Neuronal stem cell (in vitro differentiated cells): Measurements from ENCODE around the gene CDKN3. TPM values are rescaled to one million over a fixed set of nuclear protein-coding genes. Genes with fewer than 3 reads are reported as not detected.

Experiments
- DNase-seq: peaks from one replicate; pipeline ENCODE4 v3.0.0-alpha.2; 2013; ENCODE audit warnings: low spot score
- H2AFZ ChIP-seq: one replicate; pipeline ENCODE4 v1.6.1; 2013; ENCODE audit warnings: mild to moderate bottlenecking, low read length, inconsistent platforms
- H2AK5ac ChIP-seq: 2 replicates; pipeline ENCODE4 v1.6.1; 2013; ENCODE audit warnings: low read depth, mild to moderate bottlenecking, inconsistent platforms, low read length, moderate library complexity, mixed read lengths
- H2BK120ac ChIP-seq: 2 replicates; pipeline ENCODE4 v1.6.1; 2013; ENCODE audit warnings: low read depth, mild to moderate bottlenecking, inconsistent platforms, low read length, moderate library complexity, mixed read lengths
- H2BK12ac ChIP-seq: one replicate; pipeline ENCODE4 v1.6.1; 2013; ENCODE audit warnings: low read length, inconsistent platforms
- H2BK15ac ChIP-seq: 2 replicates; pipeline ENCODE4 v1.6.1; 2013; ENCODE audit warnings: mild to moderate bottlenecking, low read length, inconsistent platforms, mixed read lengths
- H2BK5ac ChIP-seq: one replicate; pipeline ENCODE4 v1.6.1; 2013; ENCODE audit warnings: inconsistent platforms, mild to moderate bottlenecking, low read length, moderate library complexity
- H3K14ac ChIP-seq: one replicate; pipeline ENCODE4 v1.6.1; 2013; ENCODE audit warnings: low read length, inconsistent platforms
- H3K18ac ChIP-seq: 2 replicates; pipeline ENCODE4 v1.6.1; 2013; ENCODE audit warnings: low read length, inconsistent platforms
- H3K23ac ChIP-seq: 2 replicates; pipeline ENCODE4 v1.6.1; 2013; ENCODE audit warnings: low read depth, mild to moderate bottlenecking, mixed read lengths, low read length, inconsistent platforms; ENCODE audit not compliant: poor library complexity
- H3K27ac ChIP-seq: replicated peaks from 3 replicates; pipeline ENCODE4 v1.5.1; 2013; ENCODE audit warnings: low read length, inconsistent platforms
- H3K27me3 ChIP-seq, 3 experiments: 2 replicates each; pipeline ENCODE4 v1.6.1; 2013; ENCODE audit warnings: low read length in 3 of 3, mild to moderate bottlenecking in 2 of 3, inconsistent platforms in 1 of 3, low read depth in 1 of 3, mixed read lengths in 1 of 3, moderate library complexity in 1 of 3; ENCODE audit not compliant: control insufficient read depth in 3 of 3, insufficient read depth in 3 of 3
- H3K36me3 ChIP-seq, 2 donors: replicated peaks in 1 of 2; 2 replicates each; pipeline ENCODE4 v1.6.1; 2013; ENCODE audit warnings: low read length in 2 of 2; ENCODE audit not compliant: control insufficient read depth in 2 of 2, insufficient read depth in 2 of 2
- H3K4ac ChIP-seq: 2 replicates; pipeline ENCODE4 v1.6.1; 2013; ENCODE audit warnings: inconsistent platforms, mild to moderate bottlenecking, low read length, moderate library complexity
- H3K4me1 ChIP-seq, 2 donors: 1 replicate in 1 of 2; 2 replicates in 1 of 2; pipeline ENCODE4 v1.6.1; 2013; ENCODE audit warnings: low read length in 2 of 2, low read depth in 1 of 2; ENCODE audit not compliant: control insufficient read depth in 2 of 2, insufficient read depth in 1 of 2
- H3K4me2 ChIP-seq: one replicate; pipeline ENCODE4 v1.6.1; 2013; ENCODE audit warnings: mild to moderate bottlenecking, low read length, inconsistent platforms; ENCODE audit not compliant: insufficient read depth, poor library complexity, severe bottlenecking
- H3K4me3 ChIP-seq, 2 donors: 2 replicates each; pipeline ENCODE4 v1.5.1; 2013; ENCODE audit warnings: low read length in 2 of 2, mild to moderate bottlenecking in 2 of 2, inconsistent platforms in 1 of 2, moderate library complexity in 1 of 2
- H3K79me1 ChIP-seq: one replicate; pipeline ENCODE4 v1.6.1; 2013; ENCODE audit warnings: low read depth, mild to moderate bottlenecking, inconsistent platforms, low read length, moderate library complexity
- H3K9ac ChIP-seq: one replicate; pipeline ENCODE4 v1.6.1; 2013; ENCODE audit warnings: mild to moderate bottlenecking, low read depth, low read length, inconsistent platforms; ENCODE audit not compliant: poor library complexity
- H3K9me3 ChIP-seq, 2 donors: replicated peaks in 1 of 2; 2 replicates each; pipeline versions ENCODE3 to v1.6.1; 2013; ENCODE audit warnings: low read length in 2 of 2, mild to moderate bottlenecking in 2 of 2, inconsistent platforms in 1 of 2, low read depth in 1 of 2, mixed read lengths in 1 of 2, moderate library complexity in 1 of 2; ENCODE audit not compliant: control insufficient read depth in 2 of 2, insufficient read depth in 1 of 2
- H4K8ac ChIP-seq: one replicate; pipeline ENCODE4 v1.6.1; 2013; ENCODE audit warnings: low read depth, mild to moderate bottlenecking, inconsistent platforms, low read length, moderate library complexity
- H4K91ac ChIP-seq: one replicate; pipeline ENCODE4 v1.6.1; 2013; ENCODE audit warnings: low read length, low read depth, mild to moderate bottlenecking, inconsistent platforms; ENCODE audit not compliant: poor library complexity
- WGBS, 2 donors: extraction: QIAGEN DNeasy Blood & Tissue Kit; methylation state at CpG; one replicate each; pipeline ENCODE4 v1.1.7; 2013; ENCODE audit warnings: missing lambda C conversion rate in 2 of 2, mixed read lengths in 1 of 2; ENCODE audit not compliant: insufficient read length in 2 of 2, insufficient replicate concordance in 1 of 2; ENCODE audit errors: extremely low coverage in 2 of 2; 5-methylcytosine and 5-hydroxymethylcytosine counted together
- polyA plus RNA-seq, 2 experiments: library from polyadenylated mRNA; stranded (reverse); fragments of 200-250 nt; gene quantifications; one replicate each; pipeline ENCODE4 v1.2.3, GENCODE V29; 2013

The CDKN3 gene
- 95.8 TPM for polyA plus RNA-seq (2013, experiment 1 of 2)
- 96.2 TPM for polyA plus RNA-seq (2013, experiment 2 of 2)

GRCh38 chr14:54396493-54397335 is at the start of gene CDKN3:
Gene CDKN3, plus strand, starts transcription at chr14:54397007. Its CDS starts 62 bp downstream, at chr14:54397069.
- H4K8ac ChIP-seq: no peak within 1 kb of the TSS
- H3K18ac ChIP-seq: peak within 1 kb of the TSS; percentile 97
- peak within 1 kb of the TSS; percentile 98 for H2AFZ ChIP-seq
- peak within 1 kb of the TSS; percentile 76 for H2BK5ac ChIP-seq
- H4K91ac ChIP-seq: no peak within 1 kb of the TSS
- peak within 1 kb of the TSS; percentile 93 for H2BK15ac ChIP-seq
- no CpG with 5 or more reads among the region's 76 CpGs for WGBS, 2 donors
- peak within 1 kb of the TSS; percentile 94 to 97 for H3K4me3 ChIP-seq
- peak within 1 kb of the TSS; percentile 100 for H3K14ac ChIP-seq
- peak within 1 kb of the TSS; percentile 61 for H3K27ac ChIP-seq
- H3K4ac ChIP-seq: no peak within 1 kb of the TSS
- peak within 1 kb of the TSS; percentile 74 for H2AK5ac ChIP-seq
- peak within 1 kb of the TSS; percentile 99 for H3K9ac ChIP-seq
- peak within 1 kb of the TSS; percentile 88 for H3K4me2 ChIP-seq
- peak within 1 kb of the TSS; percentile 73 for H2BK12ac ChIP-seq
- peak; percentile 99 for DNase-seq
- H3K27me3 ChIP-seq: no peaks in the 10 kb centered on the region
- peak within 1 kb of the TSS; percentile 95 for H3K23ac ChIP-seq
- peaks cover 3 to 23% of the 10 kb centered on the region in 2 donors for H3K36me3 ChIP-seq
- H3K9me3 ChIP-seq: peaks cover 0 to 7% of the 10 kb centered on the region in 2 donors
- no peak within 1 kb of the TSS for H2BK120ac ChIP-seq
- H3K79me1 ChIP-seq: peaks cover 5% of the 10 kb centered on the region
- H3K4me1 ChIP-seq: peaks cover 3 to 10% of the 10 kb centered on the region in 2 donors

GRCh38 chr14:54347044-54347443 is 49.8 kb upstream of the CDKN3 start:
- Histone ChIP-seq H4K91ac (no peak overlapping the region), H3K4ac (no peak overlapping the region), H3K4me2 (no peak overlapping the region), H2BK5ac (no peak overlapping the region), H3K4me1 (peaks cover 12 to 19% of the 10 kb centered on the region in 2 donors), H3K4me3 (no peak overlapping the region), H2BK120ac (no peak overlapping the region), H3K79me1 (no peaks in the 10 kb centered on the region), H3K27me3 (no peaks in the 10 kb centered on the region), H2BK12ac (no peak overlapping the region), H3K27ac (no peak overlapping the region), H3K18ac (no peak overlapping the region), H3K36me3 (no peaks in the 10 kb centered on the region), H2BK15ac (no peak overlapping the region), H4K8ac (no peak overlapping the region), H2AK5ac (no peak overlapping the region), H2AFZ (no peak overlapping the region), H3K14ac (no peak overlapping the region), H3K9ac (no peak overlapping the region), H3K23ac (no peak overlapping the region), H3K9me3 (no peaks in the 10 kb centered on the region)
- DNase-seq: no peak
- no CpG with 5 or more reads among the region's 7 CpGs for WGBS, 2 donors

- no peaks in the 10 kb centered on the region for H3K79me1 ChIP-seq
- H2BK120ac ChIP-seq: no peak overlapping the region
- H2BK12ac ChIP-seq: no peak overlapping the region
- H3K23ac ChIP-seq: no peak overlapping the region
- no peak overlapping the region for H2AK5ac ChIP-seq
- H3K4ac ChIP-seq: no peak overlapping the region
- no peaks in the 10 kb centered on the region for H3K27me3 ChIP-seq
- no peak overlapping the region for H3K4me3 ChIP-seq
- no peak overlapping the region for H2AFZ ChIP-seq
- peak; percentile 69 for DNase-seq
- no peak overlapping the region for H4K91ac ChIP-seq
- no peak overlapping the region for H2BK15ac ChIP-seq
- no peak overlapping the region for H3K14ac ChIP-seq
- H3K9ac ChIP-seq: no peak overlapping the region
- H4K8ac ChIP-seq: no peak overlapping the region
- WGBS, 2 donors: no CpG with 5 or more reads among the region's 5 CpGs
- peaks cover 0 to under 1% of the 10 kb centered on the region in 2 donors for H3K9me3 ChIP-seq
- no peak overlapping the region for H3K4me2 ChIP-seq
- no peaks in the 10 kb centered on the region for H3K36me3 ChIP-seq
- H2BK5ac ChIP-seq: no peak overlapping the region
- H3K18ac ChIP-seq: no peak overlapping the region
- H3K4me1 ChIP-seq: peaks cover 11 to 17% of the 10 kb centered on the region in 2 donors
- H3K27ac ChIP-seq: no peak overlapping the region
Observed at GRCh38 chr14:54348001-54348611, 48.7 kb upstream of the CDKN3 start.
